Muscle of arm (tissue), 12 donors: ENCODE results near the gene PPP1R12C. TPM values are rescaled to one million over a fixed set of nuclear protein-coding genes. Genes with fewer than 3 reads are reported as not detected.
A peak's percentile ranks its signal among the peaks of the same experiment; 100 is the strongest.
"Not testable (repeated sequence)": the region's sequence is repeated elsewhere in the genome, so short reads cannot be mapped to it uniquely, and the experiment has no call there.

Experiments used
- DNase-seq: peaks from one replicate; pipeline ENCODE4 v3.0.0-alpha.2; 2013
- polyA plus RNA-seq, 12 donors: library from polyadenylated mRNA; unstranded; fragments of 120-200 nt; gene quantifications; one replicate each; pipeline ENCODE4 v1.2.1, GENCODE V29; 2013; ENCODE audit not compliant: insufficient read length in 12 of 12

The PPP1R12C gene
- polyA plus RNA-seq, 12 donors = 47.8 to 125 (median 69.4) TPM; not detected in 1

GRCh38 chr19:55077106-55077505 is 40.3 kb downstream of the PPP1R12C start:
- no peak for DNase-seq

GRCh38 chr19:55076321-55076720 is 41.1 kb downstream of the PPP1R12C start:
- DNase-seq = no peak

GRCh38 chr19:55075371-55075998 is 42.0 kb downstream of the PPP1R12C start, which contains the start of gene EPS8L1:
Gene EPS8L1 (plus strand): TSS chr19:55075869. CDS start chr19:55076445, 576 bp downstream.
- DNase-seq = no peak

- DNase-seq = no peak
These were observed 45.5 kb downstream of the PPP1R12C start for GRCh38 chr19:55071913-55072312.

GRCh38 chr19:55071129-55071502 is 46.3 kb downstream of the PPP1R12C start:
- no peak for DNase-seq

- DNase-seq = no peak
These were observed 46.8 kb downstream of the PPP1R12C start for GRCh38 chr19:55070466-55071128.

- DNase-seq = no peak
These were observed 47.6 kb downstream of the PPP1R12C start for GRCh38 chr19:55069865-55070197.

GRCh38 chr19:55068950-55069864 is 48.2 kb downstream of the PPP1R12C start:
- DNase-seq = no peak

GRCh38 chr19:55067869-55068268 is 49.6 kb downstream of the PPP1R12C start:
- no peak for DNase-seq

- no peak for DNase-seq
These were observed 51.2 kb downstream of the PPP1R12C start for GRCh38 chr19:55066107-55066709.

- not testable (repeated sequence) for DNase-seq
These were observed 51.9 kb downstream of the PPP1R12C start for GRCh38 chr19:55065516-55065915.

- no peak for DNase-seq
These were observed 54.0 kb downstream of the PPP1R12C start for GRCh38 chr19:55063492-55063843.

- DNase-seq = peak; percentile 87
These were observed 54.5 kb downstream of the PPP1R12C start, which contains the start of gene RDH13 for GRCh38 chr19:55062735-55063491. Gene RDH13 (minus strand): TSS chr19:55063148. CDS start chr19:55063032, 116 bp downstream.

- not testable (repeated sequence) for DNase-seq
These were observed 57.1 kb downstream of the PPP1R12C start for GRCh38 chr19:55060287-55060686.

GRCh38 chr19:55058781-55059610 is 58.4 kb downstream of the PPP1R12C start:
- no peak for DNase-seq

- DNase-seq = no peak
These were observed 60.6 kb downstream of the PPP1R12C start for GRCh38 chr19:55056827-55057226.

GRCh38 chr19:55053735-55054134 is 63.7 kb downstream of the PPP1R12C start:
- DNase-seq = no peak

- DNase-seq = no peak
These were observed 66.5 kb downstream of the PPP1R12C start for GRCh38 chr19:55050749-55051532.

GRCh38 chr19:55048446-55048845 is 69.0 kb downstream of the PPP1R12C start:
- DNase-seq = no peak

GRCh38 chr19:55047951-55048350 is 69.5 kb downstream of the PPP1R12C start:
- no peak for DNase-seq
